ENCODE measurements around the gene CST5.

DNA sequence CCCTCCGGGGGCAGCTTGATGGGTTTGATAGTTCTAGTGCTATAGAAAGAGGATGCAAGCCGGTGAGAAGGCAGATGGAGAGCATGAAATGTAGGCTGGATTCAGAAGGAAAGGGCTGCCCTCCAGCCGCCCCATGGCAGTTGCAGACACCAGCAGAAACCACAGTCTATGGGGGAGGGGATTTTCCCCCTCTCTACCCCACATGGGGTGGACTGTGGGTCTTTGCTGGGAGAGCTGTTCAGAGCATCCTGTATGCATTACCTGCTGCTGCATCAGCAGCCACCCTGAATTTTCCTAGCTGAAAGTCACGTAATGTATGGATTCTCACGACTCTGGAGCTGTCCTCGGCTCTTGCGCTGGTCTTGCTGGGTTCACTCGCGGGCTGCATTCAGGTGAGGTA, 48.8 kb upstream of the CST5 start:
- TF ChIP-seq, protein P1, sequence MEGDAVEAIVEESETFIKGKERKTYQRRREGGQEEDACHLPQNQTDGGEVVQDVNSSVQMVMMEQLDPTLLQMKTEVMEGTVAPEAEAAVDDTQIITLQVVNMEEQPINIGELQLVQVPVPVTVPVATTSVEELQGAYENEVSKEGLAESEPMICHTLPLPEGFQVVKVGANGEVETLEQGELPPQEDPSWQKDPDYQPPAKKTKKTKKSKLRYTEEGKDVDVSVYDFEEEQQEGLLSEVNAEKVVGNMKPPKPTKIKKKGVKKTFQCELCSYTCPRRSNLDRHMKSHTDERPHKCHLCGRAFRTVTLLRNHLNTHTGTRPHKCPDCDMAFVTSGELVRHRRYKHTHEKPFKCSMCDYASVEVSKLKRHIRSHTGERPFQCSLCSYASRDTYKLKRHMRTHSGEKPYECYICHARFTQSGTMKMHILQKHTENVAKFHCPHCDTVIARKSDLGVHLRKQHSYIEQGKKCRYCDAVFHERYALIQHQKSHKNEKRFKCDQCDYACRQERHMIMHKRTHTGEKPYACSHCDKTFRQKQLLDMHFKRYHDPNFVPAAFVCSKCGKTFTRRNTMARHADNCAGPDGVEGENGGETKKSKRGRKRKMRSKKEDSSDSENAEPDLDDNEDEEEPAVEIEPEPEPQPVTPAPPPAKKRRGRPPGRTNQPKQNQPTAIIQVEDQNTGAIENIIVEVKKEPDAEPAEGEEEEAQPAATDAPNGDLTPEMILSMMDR (IDR thresholded peaks at IDR 0.05): no peak
- TF ChIP-seq POLR2A (IDR thresholded peaks at IDR 0.05): no peak
- TF ChIP-seq POLR2AphosphoS5 (IDR thresholded peaks at IDR 0.05): no peak
- no peak for TF ChIP-seq EP300 (IDR thresholded peaks at IDR 0.05)

Measured in sigmoid colon (tissue), 4 donors.